ENCODE data around the gene DEDD2.

DEDD2 gene

DNA sequence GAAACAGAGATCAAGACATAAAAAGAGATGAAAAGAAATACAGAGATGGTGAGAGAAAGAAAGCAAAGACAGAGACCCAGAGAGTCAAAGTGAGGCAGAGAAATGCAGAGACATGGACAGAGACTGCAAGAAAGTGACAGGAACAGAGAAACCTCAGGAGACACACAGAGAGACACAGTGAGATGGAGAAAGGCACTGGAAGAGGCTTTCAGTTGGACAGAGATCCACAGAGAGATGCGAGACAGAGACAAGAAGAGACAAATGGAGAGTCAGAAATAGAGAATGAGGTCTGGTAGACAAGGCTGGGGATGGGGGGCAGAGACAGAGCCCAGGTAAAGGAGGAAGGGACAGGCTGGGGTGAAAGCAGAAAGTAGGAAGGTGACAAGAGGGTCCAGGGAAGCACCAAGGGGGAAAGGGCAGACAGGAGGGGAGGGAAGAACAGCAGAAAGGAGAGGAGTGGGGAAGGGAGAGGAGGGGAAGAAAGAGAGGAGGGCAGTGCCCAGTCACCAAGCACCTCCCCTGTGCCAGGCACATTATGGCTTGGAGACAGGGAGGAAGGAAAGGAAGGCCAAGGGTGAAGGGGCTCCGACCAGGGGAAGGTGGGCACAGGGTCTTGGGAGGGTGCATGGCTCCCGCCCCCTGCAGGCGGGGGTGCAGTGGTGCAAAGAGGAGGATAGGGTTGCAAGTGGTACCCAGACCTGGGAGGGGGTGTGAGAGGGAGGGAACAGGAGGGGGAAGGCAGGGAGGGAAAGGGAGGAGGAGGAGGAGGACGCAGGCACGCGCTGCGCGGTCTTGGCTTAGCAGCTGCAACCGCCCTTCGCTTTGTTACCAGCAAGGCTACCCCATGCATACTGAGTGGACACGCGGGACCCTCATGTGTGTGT is 38.4 kb downstream of the DEDD2 start:
- peak; percentile 29 for TF ChIP-seq CTCF (IDR thresholded peaks at IDR 0.05; ENCODE audit: insufficient read depth, low read depth, low read length, missing control alignments)
- no peak for DNase-seq (ENCODE audit: low read depth)
- H3K4me3 ChIP-seq (ENCODE audit: low read length), result no peak overlapping the region

- no peak for TF ChIP-seq CTCF (IDR thresholded peaks at IDR 0.05; ENCODE audit: insufficient read depth, low read depth, low read length, missing control alignments)
- no peak overlapping the region for H3K4me3 ChIP-seq (ENCODE audit: low read length)
- DNase-seq (ENCODE audit: low read depth), result no peak
These were observed 39.8 kb downstream of the DEDD2 start for GRCh38 chr19:42177686-42178019.

- H3K4me3 ChIP-seq (ENCODE audit: low read length), result peak overlapping the region; percentile 40
- peak; percentile 23 for TF ChIP-seq CTCF (IDR thresholded peaks at IDR 0.05; ENCODE audit: insufficient read depth, low read depth, low read length, missing control alignments)
- peak; percentile 85 for DNase-seq (ENCODE audit: low read depth)
These were observed 40.3 kb downstream of the DEDD2 start for GRCh38 chr19:42176990-42177685.

DNA sequence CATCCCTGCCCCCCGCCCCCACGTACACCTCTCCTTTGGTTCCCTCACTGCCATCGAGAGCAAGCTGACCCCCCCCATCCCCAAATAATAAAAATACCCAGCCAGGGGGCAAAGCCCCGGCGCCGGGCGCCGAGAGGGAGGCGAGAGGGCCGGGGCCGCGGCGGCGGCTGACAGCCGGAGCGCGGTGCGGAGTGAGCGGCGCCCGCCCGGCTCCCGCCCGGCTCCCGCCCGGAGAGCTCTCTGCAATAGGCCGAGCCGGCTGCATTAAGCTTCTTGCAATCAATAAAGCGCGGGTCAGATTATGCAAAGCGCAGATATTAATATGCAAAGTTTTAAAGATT is 40.9 kb downstream of the DEDD2 start:
- DNase-seq (ENCODE audit: low read depth), result no peak

GRCh38 chr19:42175952-42176648 is 41.4 kb downstream of the DEDD2 start:
- DNase-seq (ENCODE audit: low read depth), result peak; percentile 20
- no peak for TF ChIP-seq CTCF (IDR thresholded peaks at IDR 0.05; ENCODE audit: insufficient read depth, low read depth, low read length, missing control alignments)
- H3K4me3 ChIP-seq (ENCODE audit: low read length), result peak overlapping the region; percentile 40

More for the DNA sequence above, 40.9 kb downstream of the DEDD2 start:
- no peak for TF ChIP-seq CTCF (IDR thresholded peaks at IDR 0.05; ENCODE audit: insufficient read depth, low read depth, low read length, missing control alignments)
- peak overlapping the region; percentile 40 for H3K4me3 ChIP-seq (ENCODE audit: low read length)

- DNase-seq (ENCODE audit: low read depth), result no peak
- no peak overlapping the region for H3K4me3 ChIP-seq (ENCODE audit: low read length)
- TF ChIP-seq CTCF (IDR thresholded peaks at IDR 0.05; ENCODE audit: insufficient read depth, low read depth, low read length, missing control alignments), result no peak
These were observed 42.3 kb downstream of the DEDD2 start for GRCh38 chr19:42174958-42175734.
